GM19395 (cell line): ENCODE results near the gene MEDAG.

Experiments
- ATAC-seq: cut with Tn5 transposase; IDR thresholded peaks from one replicate; pipeline ENCODE4 v1.9.1; 2021; ENCODE audit warnings: mild to moderate bottlenecking, moderate library complexity; ENCODE audit not compliant: unreplicated experiment

Gene MEDAG

GRCh38 chr13:30936971-30937370 is 30.9 kb downstream of the MEDAG start:
- no peak for ATAC-seq

- no peak for ATAC-seq
These were observed 37.8 kb downstream of the MEDAG start for GRCh38 chr13:30943881-30944280.

GRCh38 chr13:30957258-30957943 is 51.3 kb downstream of the MEDAG start:
- ATAC-seq: no peak

- ATAC-seq: no peak
These were observed 53.6 kb downstream of the MEDAG start for GRCh38 chr13:30959678-30960077.

- no peak for ATAC-seq
These were observed 57.7 kb downstream of the MEDAG start for GRCh38 chr13:30963791-30964190.

GRCh38 chr13:30965380-30965779 is 59.3 kb downstream of the MEDAG start:
- no peak for ATAC-seq

GRCh38 chr13:30966101-30966500 is 60.0 kb downstream of the MEDAG start:
- no peak for ATAC-seq

GRCh38 chr13:30968846-30969245 is 62.8 kb downstream of the MEDAG start:
- ATAC-seq: no peak

GRCh38 chr13:30971575-30971974 is 65.5 kb downstream of the MEDAG start:
- no peak for ATAC-seq

- no peak for ATAC-seq
These were observed 66.9 kb downstream of the MEDAG start for GRCh38 chr13:30972888-30973377.

- peak; percentile 52 for ATAC-seq
These were observed 68.3 kb downstream of the MEDAG start for GRCh38 chr13:30974350-30974749.
